Uterus (tissue), 4 donors: ENCODE results near the gene PAN2. TPM values are rescaled to one million over a fixed set of nuclear protein-coding genes. Genes with fewer than 3 reads are reported as not detected.

Source experiments
- DNase-seq, 2 donors: peaks; one replicate each; pipeline ENCODE4 v3.0.0-alpha.2; 2019 to 2020
- H3K27ac ChIP-seq, 2 donors: fragments of 200-600 bp; sonication (generic); 1 replicate in 1 of 2; 2 replicates in 1 of 2; pipeline ENCODE4 v1.5.1; 2016 to 2018
- H3K27me3 ChIP-seq, 2 donors: fragments of 200-600 bp; sonication (generic); one replicate each; pipeline ENCODE4 v1.5.1; 2018 to 2019; ENCODE audit warnings: control low read depth in 1 of 2
- H3K36me3 ChIP-seq, 2 donors: fragments of 200-600 bp; sonication (generic); one replicate each; pipeline ENCODE4 v1.5.1; 2019; ENCODE audit warnings: control low read depth in 1 of 2
- H3K4me1 ChIP-seq, 2 donors: fragments of 200-600 bp; sonication (generic); one replicate each; pipeline ENCODE4 v1.5.1; 2018 to 2019; ENCODE audit warnings: control low read depth in 1 of 2
- H3K4me3 ChIP-seq, 2 donors: fragments of 200-600 bp; sonication (generic); 1 replicate in 1 of 2; 2 replicates in 1 of 2; pipeline ENCODE4 v1.5.1; 2018 to 2019; ENCODE audit warnings: mild to moderate bottlenecking in 1 of 2
- H3K9me3 ChIP-seq, 2 donors: fragments of 200-600 bp; sonication (generic); one replicate each; pipeline ENCODE4 v1.5.1; 2019; ENCODE audit warnings: control low read depth in 1 of 2
- POLR2A ChIP-seq, 2 donors: fragments of 450-650 bp; IDR thresholded peaks; one replicate each; pipeline ENCODE4 v1.6.1; 2016; ENCODE audit warnings: antibody characterized with exemption in 2 of 2, mild to moderate bottlenecking in 1 of 2, moderate library complexity in 1 of 2
- intact Hi-C: fragments of 100-400 bp; cut with DNase I; formaldehyde crosslinking; loops from one replicate; pipeline ENCODE4 v1.15.1; 2023; ENCODE audit warnings: low total_unique reads
- total RNA-seq, 4 donors: library from RNA; depleted of rRNA in 3 of 4; stranded (reverse); fragments of >200 nt in 3 of 4; gene quantifications; one replicate each; pipeline versions ENCODE4 v1.1.0 to v1.2.4, GENCODE V29; 2014 to 2023
- TF ChIP-seq, protein P1 (sequence below), 4 experiments: fragments of 200-600 bp in 2 of 4; fragments of 450-650 bp in 2 of 4; sonication (generic) in 2 of 4; IDR thresholded peaks; one replicate each; pipeline ENCODE4 v1.5.1; 2016 to 2019; ENCODE audit warnings: antibody characterized with exemption in 4 of 4, mild to moderate bottlenecking in 2 of 4, moderate library complexity in 1 of 4
- donor health status: DM: yes; HTN: yes; CAD: no.

PAN2 gene
- total RNA-seq, 4 donors from 2014 or later = 33.2 to 104 (median 50.6) TPM

DNA sequence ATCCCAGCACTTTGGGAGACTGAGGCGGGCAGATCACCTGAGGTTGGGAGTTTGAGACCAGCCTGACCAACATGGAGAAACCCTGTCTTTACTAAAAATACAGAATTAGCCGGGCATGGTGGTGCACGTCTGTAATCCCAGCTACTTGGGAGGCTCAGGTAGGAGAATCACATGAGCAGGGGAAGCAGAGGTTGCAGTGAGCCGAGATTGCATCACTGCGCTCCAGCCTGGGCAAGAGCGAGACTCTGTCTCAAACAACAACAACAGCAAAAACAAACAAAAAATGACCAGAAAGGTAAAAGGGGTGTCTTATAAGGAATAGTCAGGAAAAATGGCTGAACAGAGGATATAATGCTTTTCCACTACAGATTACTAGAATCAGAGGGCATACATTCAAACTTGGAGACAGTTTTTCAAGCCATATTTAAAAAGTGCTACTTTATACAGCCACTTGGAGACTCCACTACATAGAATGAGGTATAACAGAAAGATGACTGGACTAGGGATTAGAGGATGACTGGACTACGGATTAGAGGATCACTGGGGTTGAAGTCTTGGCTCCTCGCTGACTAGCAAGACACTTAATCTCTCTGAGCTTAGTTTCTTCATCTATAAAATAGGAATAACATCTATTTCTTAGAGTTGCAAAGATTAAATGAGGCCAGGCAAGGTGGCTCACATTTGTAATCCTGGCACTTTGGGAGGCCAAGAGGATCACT, 28.8 kb downstream of the PAN2 start:
- H3K27ac ChIP-seq = no peak overlapping the region
- no peaks in the 10 kb centered on the region for H3K27me3 ChIP-seq
- H3K4me3 ChIP-seq = no peak overlapping the region
- no peak for TF ChIP-seq POLR2A (IDR thresholded peaks at IDR 0.05)
- TF ChIP-seq, protein P1, sequence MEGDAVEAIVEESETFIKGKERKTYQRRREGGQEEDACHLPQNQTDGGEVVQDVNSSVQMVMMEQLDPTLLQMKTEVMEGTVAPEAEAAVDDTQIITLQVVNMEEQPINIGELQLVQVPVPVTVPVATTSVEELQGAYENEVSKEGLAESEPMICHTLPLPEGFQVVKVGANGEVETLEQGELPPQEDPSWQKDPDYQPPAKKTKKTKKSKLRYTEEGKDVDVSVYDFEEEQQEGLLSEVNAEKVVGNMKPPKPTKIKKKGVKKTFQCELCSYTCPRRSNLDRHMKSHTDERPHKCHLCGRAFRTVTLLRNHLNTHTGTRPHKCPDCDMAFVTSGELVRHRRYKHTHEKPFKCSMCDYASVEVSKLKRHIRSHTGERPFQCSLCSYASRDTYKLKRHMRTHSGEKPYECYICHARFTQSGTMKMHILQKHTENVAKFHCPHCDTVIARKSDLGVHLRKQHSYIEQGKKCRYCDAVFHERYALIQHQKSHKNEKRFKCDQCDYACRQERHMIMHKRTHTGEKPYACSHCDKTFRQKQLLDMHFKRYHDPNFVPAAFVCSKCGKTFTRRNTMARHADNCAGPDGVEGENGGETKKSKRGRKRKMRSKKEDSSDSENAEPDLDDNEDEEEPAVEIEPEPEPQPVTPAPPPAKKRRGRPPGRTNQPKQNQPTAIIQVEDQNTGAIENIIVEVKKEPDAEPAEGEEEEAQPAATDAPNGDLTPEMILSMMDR (IDR thresholded peaks at IDR 0.05) = no peak
- peaks cover 0 to 3% of the 10 kb centered on the region in 2 donors for H3K4me1 ChIP-seq
- DNase-seq = no peak
- H3K9me3 ChIP-seq = no peaks in the 10 kb centered on the region
- no peaks in the 10 kb centered on the region for H3K36me3 ChIP-seq
- intact Hi-C loops = no loop called here

DNA sequence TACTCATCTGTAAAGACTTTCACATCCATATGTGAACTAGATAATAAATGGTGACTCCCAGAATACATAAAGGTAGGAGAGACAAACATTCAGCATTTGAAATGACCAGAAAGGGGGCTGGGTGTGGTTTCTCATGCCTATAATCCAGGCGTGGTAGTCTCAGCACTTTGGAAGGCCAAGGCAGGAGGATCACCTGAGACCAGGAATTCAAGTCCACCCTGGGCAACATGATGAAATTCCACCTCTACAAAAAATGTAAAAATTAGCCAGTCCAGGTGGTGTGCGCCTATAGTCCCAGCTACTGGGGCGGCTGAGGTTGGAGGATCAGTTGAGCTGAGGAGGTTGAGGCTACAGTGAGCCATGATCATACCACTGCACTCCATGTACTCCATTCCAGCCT, 29.5 kb downstream of the PAN2 start:
- Histone ChIP-seq H3K27ac (no peak overlapping the region), H3K4me1 (peaks cover 0 to 3% of the 10 kb centered on the region in 2 donors), H3K27me3 (no peaks in the 10 kb centered on the region), H3K9me3 (no peaks in the 10 kb centered on the region), H3K36me3 (no peaks in the 10 kb centered on the region), H3K4me3 (no peak overlapping the region)
- TF ChIP-seq POLR2A (IDR thresholded peaks at IDR 0.05) = no peak
- TF ChIP-seq, protein P1 (IDR thresholded peaks at IDR 0.05) = no peak
- no peak for DNase-seq
- intact Hi-C loops = no loop called here

DNA sequence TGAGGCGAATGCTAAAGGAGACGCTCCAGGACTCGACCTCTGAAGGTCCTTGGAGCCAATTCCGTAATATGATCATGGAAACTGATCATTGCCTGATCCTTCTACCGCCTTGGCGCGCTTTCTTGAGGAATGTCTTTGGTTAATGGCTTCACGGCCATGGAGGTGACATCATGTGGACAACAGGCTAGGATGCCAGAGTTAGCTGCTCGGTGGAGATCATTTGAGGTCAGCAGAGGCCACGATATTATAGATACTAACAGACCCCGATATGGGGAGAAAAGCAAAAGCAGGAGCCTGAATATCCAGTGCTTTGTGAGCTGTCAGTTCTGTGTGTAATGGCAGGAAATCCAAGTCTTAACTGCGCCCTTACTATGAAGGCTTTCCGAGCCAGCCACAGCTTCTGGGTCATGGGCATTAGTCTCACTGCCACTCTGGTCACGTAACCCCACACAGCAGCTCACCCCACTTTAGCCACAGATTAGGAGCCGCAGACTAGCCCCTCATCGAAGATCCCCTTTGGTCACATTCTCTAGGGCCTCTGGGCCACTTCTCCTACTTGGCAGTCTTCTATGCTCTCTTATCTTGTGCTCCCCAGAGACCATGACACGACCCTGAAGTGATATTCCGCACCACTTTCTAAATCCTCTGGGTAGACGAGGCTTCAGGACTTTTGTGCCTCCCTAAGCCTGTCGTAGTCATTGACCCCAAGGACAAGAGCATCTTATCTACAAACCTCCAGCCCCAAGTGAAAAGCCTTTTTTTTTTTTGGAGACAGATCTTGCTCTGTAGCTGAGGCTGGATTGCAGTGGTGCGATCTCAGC, 32.9 kb downstream of the PAN2 start:
- intact Hi-C loops = no loop called here
- Histone ChIP-seq H3K4me3 (peak overlapping the region; percentile 85 to 86), H3K4me1 (peaks cover 0 to 10% of the 10 kb centered on the region in 2 donors), H3K36me3 (no peaks in the 10 kb centered on the region), H3K27me3 (no peaks in the 10 kb centered on the region), H3K9me3 (no peaks in the 10 kb centered on the region), H3K27ac (peak overlapping the region; percentile 93 to 94)
- no peak for DNase-seq
- TF ChIP-seq, protein P1 (IDR thresholded peaks at IDR 0.05) = no peak
- no peak for TF ChIP-seq POLR2A (IDR thresholded peaks at IDR 0.05)

DNA sequence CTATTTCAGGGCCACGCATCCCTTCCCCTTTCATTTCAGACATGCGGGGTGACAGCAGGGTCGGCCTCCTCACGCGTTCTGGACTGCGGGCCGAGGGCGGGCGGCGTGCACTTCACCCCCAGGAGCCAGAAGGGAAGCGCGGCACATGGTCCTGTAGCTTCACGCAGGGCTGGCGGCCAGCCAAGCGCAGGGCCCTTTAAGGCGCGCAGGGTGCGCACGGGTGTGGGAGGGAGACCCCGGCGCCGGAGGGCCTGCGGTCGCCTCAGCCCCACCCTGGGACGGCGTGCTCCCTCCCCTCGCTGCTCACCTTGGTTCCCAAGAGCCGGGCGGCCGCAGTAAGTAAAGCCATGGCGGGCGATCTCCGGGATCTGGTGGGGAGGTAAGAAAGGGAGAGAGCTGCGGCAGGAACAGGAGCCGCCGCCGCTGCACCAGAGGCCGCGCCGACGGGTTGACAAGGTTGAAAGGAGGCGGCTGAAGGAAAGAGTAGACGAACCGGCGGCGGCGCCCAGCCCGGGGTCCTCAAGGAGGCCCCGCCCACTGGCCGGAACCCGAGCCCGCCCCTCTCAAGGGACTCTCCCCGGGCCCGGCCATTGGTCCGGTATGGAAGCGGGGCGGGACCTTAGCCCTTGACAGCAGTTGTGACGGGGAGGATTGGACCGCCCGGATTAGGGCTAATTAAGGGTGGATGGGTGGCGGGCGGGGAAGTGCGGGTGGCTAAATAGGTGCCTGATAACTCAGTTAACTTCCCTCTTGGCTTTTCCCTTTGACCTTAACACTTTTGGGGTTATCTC, 33.8 kb downstream of the PAN2 start, which contains the start of gene CS:
CS (minus strand) TSS at position 478 of the 791 bp plus-strand sequence; CDS start at position 349, 129 bp downstream.
- Histone ChIP-seq H3K36me3 (no peaks in the 10 kb centered on the region), H3K27ac (peak within 1 kb of the TSS; percentile 93 to 94), H3K4me3 (peak within 1 kb of the TSS; percentile 85 to 86), H3K9me3 (no peaks in the 10 kb centered on the region), H3K4me1 (peaks cover 0 to 10% of the 10 kb centered on the region in 2 donors), H3K27me3 (no peaks in the 10 kb centered on the region)
- TF ChIP-seq, protein P1 (IDR thresholded peaks at IDR 0.05) = peak in 1 of 4 experiments; percentile 10
- TF ChIP-seq POLR2A (IDR thresholded peaks at IDR 0.05) = peak; percentile 55 to 74
- peak; percentile 98 to 99 for DNase-seq
- intact Hi-C loops = no loop called here
